ENCODE measurements around the gene COPS7A. TPM values are rescaled to one million over a fixed set of nuclear protein-coding genes. Genes with fewer than 3 reads are reported as not detected.

The COPS7A gene
- total RNA-seq, 1 donor from 2014 or later, result 73.0 TPM

DNA sequence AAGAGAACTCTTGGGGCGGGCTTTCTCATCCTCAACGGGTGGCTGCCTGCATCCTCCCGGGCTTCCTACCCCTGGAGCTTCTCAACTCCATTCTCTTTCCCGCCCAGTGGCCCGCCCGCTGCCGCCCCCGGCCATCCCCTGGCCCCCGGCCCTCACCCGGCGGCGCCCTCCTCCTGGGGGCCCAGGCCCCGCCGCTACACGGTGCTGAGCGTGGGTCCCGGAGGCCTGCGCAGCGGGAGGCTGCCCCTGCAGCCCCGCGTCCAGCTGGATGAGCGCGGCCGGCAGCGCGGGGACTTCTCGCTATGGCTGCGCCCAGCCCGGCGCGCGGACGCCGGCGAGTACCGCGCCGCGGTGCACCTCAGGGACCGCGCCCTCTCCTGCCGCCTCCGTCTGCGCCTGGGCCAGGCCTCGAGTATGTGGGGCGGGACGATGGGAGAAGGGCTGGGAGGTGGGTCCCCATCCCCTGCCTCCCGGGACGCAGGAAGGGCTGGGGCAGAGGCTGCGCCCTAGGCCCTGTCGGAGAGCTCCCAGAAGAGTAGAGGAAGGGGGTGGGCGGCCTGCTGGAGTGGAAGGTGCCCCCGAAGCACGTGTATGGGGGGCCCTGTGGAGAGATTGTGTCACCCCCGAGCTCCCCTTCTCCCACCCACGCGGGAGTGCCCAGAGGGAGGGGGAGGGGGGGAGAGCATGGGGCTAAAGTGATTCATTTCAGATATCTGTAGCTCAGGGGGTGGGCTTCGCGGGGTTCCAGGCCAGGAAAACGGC lies 49.9 kb downstream of the COPS7A start:
- Mint-ChIP-seq H3K4me3 (ENCODE audit: unreplicated experiment) (no peak overlapping the region), H3K4me1 (ENCODE audit: unreplicated experiment) (peaks cover 21% of the 10 kb centered on the region), H3K27me3 (ENCODE audit: unreplicated experiment) (no peaks in the 10 kb centered on the region), H3K9me3 (ENCODE audit: unreplicated experiment) (no peaks in the 10 kb centered on the region), H3K27ac (ENCODE audit: unreplicated experiment) (no peak overlapping the region), H3K36me3 (ENCODE audit: unreplicated experiment) (peaks cover 14% of the 10 kb centered on the region)
- no peak for TF ChIP-seq CTCF (IDR thresholded peaks at IDR 0.05)
- DNase-seq (ENCODE audit: extremely low spot score, unreplicated experiment), result no peak

DNA sequence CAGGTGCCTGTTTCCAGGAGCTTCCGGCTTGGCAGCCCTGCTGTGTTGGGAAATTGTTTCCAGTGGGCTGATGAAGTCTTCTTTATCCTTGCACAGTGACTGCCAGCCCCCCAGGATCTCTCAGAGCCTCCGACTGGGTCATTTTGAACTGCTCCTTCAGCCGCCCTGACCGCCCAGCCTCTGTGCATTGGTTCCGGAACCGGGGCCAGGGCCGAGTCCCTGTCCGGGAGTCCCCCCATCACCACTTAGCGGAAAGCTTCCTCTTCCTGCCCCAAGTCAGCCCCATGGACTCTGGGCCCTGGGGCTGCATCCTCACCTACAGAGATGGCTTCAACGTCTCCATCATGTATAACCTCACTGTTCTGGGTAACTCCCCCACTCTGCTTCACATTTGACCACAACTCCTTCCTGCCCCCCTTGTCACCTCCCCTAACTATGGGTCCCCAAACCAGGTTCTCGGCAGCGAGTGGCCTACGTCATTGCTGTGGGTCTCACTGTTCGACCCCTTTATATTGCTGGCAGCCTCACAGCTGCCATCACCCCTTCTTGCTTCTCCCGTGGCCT lies 50.7 kb downstream of the COPS7A start:
- Mint-ChIP-seq H3K9me3 (ENCODE audit: unreplicated experiment) (no peaks in the 10 kb centered on the region), H3K27ac (ENCODE audit: unreplicated experiment) (no peak overlapping the region), H3K4me3 (ENCODE audit: unreplicated experiment) (no peak overlapping the region), H3K4me1 (ENCODE audit: unreplicated experiment) (peaks cover 18% of the 10 kb centered on the region), H3K27me3 (ENCODE audit: unreplicated experiment) (no peaks in the 10 kb centered on the region), H3K36me3 (ENCODE audit: unreplicated experiment) (peaks cover 14% of the 10 kb centered on the region)
- DNase-seq (ENCODE audit: extremely low spot score, unreplicated experiment), result no peak
- TF ChIP-seq CTCF (IDR thresholded peaks at IDR 0.05), result no peak

GRCh38 chr12:6775185-6776174 lies 51.6 kb downstream of the COPS7A start:
- H3K4me3 Mint-ChIP-seq (ENCODE audit: unreplicated experiment), result no peak overlapping the region
- TF ChIP-seq CTCF (IDR thresholded peaks at IDR 0.05), result no peak
- H3K36me3 Mint-ChIP-seq (ENCODE audit: unreplicated experiment), result peaks cover 12% of the 10 kb centered on the region
- H3K9me3 Mint-ChIP-seq (ENCODE audit: unreplicated experiment), result no peaks in the 10 kb centered on the region
- no peak for DNase-seq (ENCODE audit: extremely low spot score, unreplicated experiment)
- no peaks in the 10 kb centered on the region for H3K27me3 Mint-ChIP-seq (ENCODE audit: unreplicated experiment)
- H3K4me1 Mint-ChIP-seq (ENCODE audit: unreplicated experiment), result peaks cover 16% of the 10 kb centered on the region
- no peak overlapping the region for H3K27ac Mint-ChIP-seq (ENCODE audit: unreplicated experiment)

- DNase-seq (ENCODE audit: extremely low spot score, unreplicated experiment), result no peak
- TF ChIP-seq CTCF (IDR thresholded peaks at IDR 0.05), result no peak
- H3K9me3 Mint-ChIP-seq (ENCODE audit: unreplicated experiment), result no peaks in the 10 kb centered on the region
- peaks cover 3% of the 10 kb centered on the region for H3K36me3 Mint-ChIP-seq (ENCODE audit: unreplicated experiment)
- peaks cover 13% of the 10 kb centered on the region for H3K4me1 Mint-ChIP-seq (ENCODE audit: unreplicated experiment)
- H3K27ac Mint-ChIP-seq (ENCODE audit: unreplicated experiment), result no peak overlapping the region
- no peaks in the 10 kb centered on the region for H3K27me3 Mint-ChIP-seq (ENCODE audit: unreplicated experiment)
- H3K4me3 Mint-ChIP-seq (ENCODE audit: unreplicated experiment), result no peak overlapping the region
Measured at GRCh38 chr12:6777386-6777785, 53.5 kb downstream of the COPS7A start.

All from osteocyte (in vitro differentiated cells).